GM18517 (cell line): Measurements from ENCODE around the gene YLPM1.
"Not testable (repeated sequence)": the region's sequence is repeated elsewhere in the genome, so short reads cannot be mapped to it uniquely, and the experiment has no call there.

ENCODE experiments used
- ATAC-seq: cut with Tn5 transposase; IDR thresholded peaks from one replicate; pipeline ENCODE4 v1.9.1; 2021; ENCODE audit warnings: mild to moderate bottlenecking, moderate library complexity; ENCODE audit not compliant: unreplicated experiment

The YLPM1 gene

GRCh38 chr14:74762917-74763802 is at the start of gene YLPM1:
TSS of gene YLPM1 (plus strand) at chr14:74763316. CDS start at chr14:74763490, 174 bp downstream.
- peak; percentile 96 for ATAC-seq

GRCh38 chr14:74713395-74713735 is 49.8 kb upstream of the YLPM1 start:
- no peak for ATAC-seq

- no peak for ATAC-seq
Observed at GRCh38 chr14:74720526-74720925, 42.6 kb upstream of the YLPM1 start.

GRCh38 chr14:74723134-74723533 is 40.0 kb upstream of the YLPM1 start:
- no peak for ATAC-seq

- no peak for ATAC-seq
Observed at GRCh38 chr14:74732387-74732786, 30.7 kb upstream of the YLPM1 start.

- no peak for ATAC-seq
Observed at GRCh38 chr14:74733221-74733620, 29.9 kb upstream of the YLPM1 start.

GRCh38 chr14:74735125-74735524 is 28.0 kb upstream of the YLPM1 start:
- no peak for ATAC-seq

GRCh38 chr14:74737753-74738325 is 25.3 kb upstream of the YLPM1 start:
- ATAC-seq = no peak

- ATAC-seq = no peak
Observed at GRCh38 chr14:74739293-74740030, 23.7 kb upstream of the YLPM1 start.

GRCh38 chr14:74747237-74747636 is 15.9 kb upstream of the YLPM1 start:
- ATAC-seq = no peak

GRCh38 chr14:74754157-74754556 is 9.0 kb upstream of the YLPM1 start:
- ATAC-seq = no peak

GRCh38 chr14:74754899-74755298 is 8.2 kb upstream of the YLPM1 start:
- no peak for ATAC-seq

GRCh38 chr14:74756326-74756725 is 6.8 kb upstream of the YLPM1 start:
- no peak for ATAC-seq

- ATAC-seq = not testable (repeated sequence)
Observed at GRCh38 chr14:74758505-74758904, 4.6 kb upstream of the YLPM1 start.

- no peak for ATAC-seq
Observed at GRCh38 chr14:74763803-74764531, 851 bp downstream of the YLPM1 start.

GRCh38 chr14:74765721-74766120 is 2.6 kb downstream of the YLPM1 start:
- ATAC-seq = no peak

- ATAC-seq = no peak
Observed at GRCh38 chr14:74771399-74771798, 8.3 kb downstream of the YLPM1 start.

- no peak for ATAC-seq
Observed at GRCh38 chr14:74784634-74785033, 21.5 kb downstream of the YLPM1 start.

GRCh38 chr14:74785056-74785613 is 22.0 kb downstream of the YLPM1 start:
- no peak for ATAC-seq

- no peak for ATAC-seq
Observed at GRCh38 chr14:74786796-74787315, 23.7 kb downstream of the YLPM1 start.
